Stimulated activated CD8-positive, alpha-beta memory T cell treated with anti-CD3 and anti-CD28 coated beads, Interleukin-7, amount 100 ng/mL, for 4 hours (primary cell): ENCODE data around the gene SNF8.
"Not testable (repeated sequence)": the region's sequence is repeated elsewhere in the genome, so short reads cannot be mapped to it uniquely, and the experiment has no call there.

Experiments
- DNase-seq, 2 donors: peaks; one replicate each; pipeline ENCODE4 v3.0.0-alpha.2; 2020; ENCODE audit warnings: low read depth in 2 of 2

The SNF8 gene

GRCh38 chr17:48944515-48945260, at the start of gene SNF8:
SNF8 (minus strand) TSS chr17:48944842; CDS start chr17:48944734, 108 bp downstream.
- DNase-seq, result peak; percentile 85 to 91

GRCh38 chr17:48993951-48994350, 49.3 kb upstream of the SNF8 start:
- DNase-seq, result no peak

- no peak for DNase-seq
Measured at GRCh38 chr17:48993305-48993704, 48.7 kb upstream of the SNF8 start.

- DNase-seq, result no peak
Measured at GRCh38 chr17:48992444-48992843, 47.8 kb upstream of the SNF8 start.

- no peak for DNase-seq
Measured at GRCh38 chr17:48990882-48991357, 46.3 kb upstream of the SNF8 start.

- no peak for DNase-seq
Measured at GRCh38 chr17:48989100-48989499, 44.5 kb upstream of the SNF8 start.

- no peak for DNase-seq
Measured at GRCh38 chr17:48985436-48986245, 41.0 kb upstream of the SNF8 start.

- DNase-seq, result no peak
Measured at GRCh38 chr17:48981927-48982539, 37.4 kb upstream of the SNF8 start.

- no peak for DNase-seq
Measured at GRCh38 chr17:48973806-48974205, 29.2 kb upstream of the SNF8 start.

GRCh38 chr17:48972749-48973097, 28.1 kb upstream of the SNF8 start:
- no peak for DNase-seq

GRCh38 chr17:48970865-48971687, 26.4 kb upstream of the SNF8 start:
- no peak for DNase-seq

- no peak for DNase-seq
Measured at GRCh38 chr17:48970224-48970623, 25.6 kb upstream of the SNF8 start.

GRCh38 chr17:48961516-48962233, 17.0 kb upstream of the SNF8 start:
- no peak for DNase-seq

- DNase-seq, result no peak
Measured at GRCh38 chr17:48960834-48961515, 16.3 kb upstream of the SNF8 start.

GRCh38 chr17:48954300-48954755, 9.7 kb upstream of the SNF8 start:
- DNase-seq, result no peak

- DNase-seq, result no peak
Measured at GRCh38 chr17:48952904-48953303, 8.3 kb upstream of the SNF8 start.

GRCh38 chr17:48951572-48951971, 6.9 kb upstream of the SNF8 start:
- DNase-seq, result no peak

- DNase-seq, result not testable (repeated sequence)
Measured at GRCh38 chr17:48945261-48945651, 614 bp upstream of the SNF8 start.

- no peak for DNase-seq
Measured at GRCh38 chr17:48933035-48933434, 11.6 kb downstream of the SNF8 start.

- no peak for DNase-seq
Measured at GRCh38 chr17:48930435-48930873, 14.2 kb downstream of the SNF8 start.
